NCI-H526 treated with DMSO at 0.1 percent for 48 hours (cell line): ENCODE measurements around the gene PLXND1.

Experiments
- DNase-seq: peaks from one replicate; lab custom pipeline; 2025; lab: John Stamatoyannopoulos, UW

PLXND1 gene

DNA sequence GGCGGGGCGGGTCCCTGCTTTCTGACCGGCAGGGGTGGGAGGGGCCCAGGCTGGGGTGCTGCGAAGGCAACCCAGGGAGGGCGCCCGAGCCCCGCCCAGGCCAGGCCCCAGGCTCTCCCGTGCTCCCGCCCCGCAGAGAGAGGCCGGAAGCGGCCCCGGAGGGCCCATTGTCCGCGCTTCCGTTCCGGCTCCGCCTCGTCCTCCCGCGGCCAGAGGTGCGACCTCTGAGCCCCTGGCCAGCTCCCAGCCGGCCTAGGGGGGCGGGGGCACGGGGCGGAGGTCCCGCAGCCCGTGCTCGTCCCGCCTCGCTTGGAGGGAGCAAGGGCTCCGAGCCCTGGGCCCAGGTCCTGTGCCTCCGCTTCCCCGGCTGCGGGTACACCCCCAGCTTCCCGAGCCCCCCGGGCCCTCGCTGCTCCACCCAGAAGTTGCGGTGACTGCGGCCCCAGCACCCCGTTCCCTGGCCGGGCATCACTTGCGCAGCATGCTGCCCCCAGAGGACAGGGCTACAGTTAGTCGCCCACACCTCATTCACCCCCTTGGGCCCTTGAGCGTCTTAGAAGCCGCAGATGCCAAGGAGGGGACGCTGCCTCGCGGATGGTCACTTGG is 20.4 kb upstream of the PLXND1 start:
- DNase-seq: no peak

DNA sequence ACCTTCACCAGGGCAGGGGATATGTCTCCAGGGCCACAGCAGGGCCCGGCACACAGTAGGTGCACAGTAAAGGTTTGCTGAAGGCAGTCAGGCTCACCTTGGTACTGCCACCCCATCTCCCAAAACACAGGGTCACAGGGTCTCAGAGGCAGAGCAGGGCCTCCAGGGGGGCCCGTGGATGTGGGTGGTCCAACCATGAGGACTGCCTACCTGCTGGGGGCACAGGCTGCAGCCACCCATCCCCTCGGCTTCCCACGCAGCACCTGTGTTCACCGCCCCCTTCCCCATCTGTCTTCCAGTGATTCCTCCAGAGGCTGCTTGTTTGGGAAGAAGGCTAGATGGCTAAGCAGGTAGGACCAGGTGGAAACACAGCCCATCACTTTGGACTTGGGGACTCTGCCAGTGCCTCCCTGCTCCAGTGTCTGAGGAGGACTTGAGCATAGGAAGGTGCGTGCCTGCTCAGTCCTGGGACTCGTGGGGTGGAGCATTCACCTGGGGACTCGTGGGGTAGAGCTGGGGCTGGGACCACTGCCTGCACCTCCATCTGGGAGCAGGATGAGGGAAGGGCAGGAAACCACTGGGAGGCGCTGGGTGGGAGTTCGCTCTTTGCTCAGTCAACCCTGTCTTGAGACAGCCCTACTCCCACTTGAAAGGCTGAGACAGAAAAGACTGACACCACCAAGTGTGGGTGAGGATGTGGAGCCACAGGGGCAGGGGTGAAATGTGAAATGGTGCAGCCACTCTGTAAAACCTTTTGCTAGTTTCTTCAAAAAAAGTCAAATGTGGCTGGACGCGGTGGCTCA is 18.8 kb upstream of the PLXND1 start:
- no peak for DNase-seq

DNA sequence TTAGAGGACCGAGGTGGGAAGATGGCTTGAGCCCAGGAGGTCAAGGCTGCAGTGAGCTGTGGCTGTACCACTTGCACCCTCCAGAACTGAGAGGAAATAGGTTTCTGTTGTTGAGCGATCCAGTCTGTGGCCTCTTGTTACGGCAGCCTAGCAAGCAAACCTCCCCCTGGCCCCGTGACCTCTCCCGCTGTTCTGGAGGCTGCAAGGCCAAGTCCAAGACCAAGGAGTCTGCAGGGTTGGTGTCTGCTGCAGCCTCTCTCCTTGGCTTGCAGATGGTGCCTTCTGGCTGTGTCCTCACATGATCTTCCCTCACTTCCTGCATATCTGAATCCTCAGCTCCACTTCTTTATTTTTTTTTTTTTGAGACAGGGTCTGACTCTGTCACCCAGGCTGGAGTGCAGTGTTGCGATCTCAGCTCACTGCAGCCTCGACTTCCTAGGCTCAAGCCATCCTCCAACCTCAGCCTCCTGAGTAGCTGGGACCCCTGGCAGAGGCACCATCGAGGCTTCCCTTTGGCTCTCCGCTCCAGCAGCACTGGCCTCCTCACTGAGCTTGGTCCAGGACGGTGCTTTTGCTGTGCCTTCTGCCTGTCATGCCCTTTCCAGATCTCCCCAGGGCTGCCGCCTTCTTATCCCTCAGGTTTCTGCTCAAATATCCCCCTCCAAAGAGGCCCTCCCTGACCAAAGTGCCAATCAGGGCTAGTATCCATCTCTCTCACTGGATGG is 18.0 kb upstream of the PLXND1 start:
- no peak for DNase-seq

DNA sequence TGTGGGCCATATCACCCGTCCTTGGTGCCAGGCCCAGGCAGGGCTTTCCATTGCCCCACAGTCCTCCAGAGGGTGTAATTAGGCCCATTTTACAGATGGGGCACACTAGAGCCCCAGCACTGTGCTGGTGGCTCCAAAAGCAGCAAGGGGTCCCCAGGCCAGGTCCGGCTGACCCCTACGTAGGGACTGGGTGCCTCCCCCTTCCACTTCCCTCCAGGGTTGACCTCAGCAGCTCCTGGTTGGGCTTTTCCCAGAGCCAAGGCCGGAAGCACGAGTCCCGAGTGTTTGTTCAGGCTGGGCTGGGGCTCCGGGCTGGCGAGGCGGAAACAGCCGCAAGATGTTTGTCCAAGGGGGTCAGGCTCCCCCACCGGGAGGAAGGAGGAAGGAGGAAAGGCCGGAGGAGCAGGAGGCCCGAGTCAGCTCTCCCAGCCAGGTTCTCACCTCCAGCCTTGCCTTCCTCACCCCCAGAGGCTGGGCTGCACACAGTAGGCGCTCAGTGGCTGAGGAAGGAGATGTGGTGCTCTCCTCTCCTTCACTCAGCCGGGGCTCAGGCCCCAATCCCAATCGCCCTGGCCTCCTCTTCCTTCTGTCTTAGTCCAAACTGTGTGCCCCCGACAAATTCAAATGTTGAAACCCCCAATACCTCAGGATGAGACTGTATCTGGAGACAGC is 17.1 kb upstream of the PLXND1 start:
- DNase-seq: no peak

DNA sequence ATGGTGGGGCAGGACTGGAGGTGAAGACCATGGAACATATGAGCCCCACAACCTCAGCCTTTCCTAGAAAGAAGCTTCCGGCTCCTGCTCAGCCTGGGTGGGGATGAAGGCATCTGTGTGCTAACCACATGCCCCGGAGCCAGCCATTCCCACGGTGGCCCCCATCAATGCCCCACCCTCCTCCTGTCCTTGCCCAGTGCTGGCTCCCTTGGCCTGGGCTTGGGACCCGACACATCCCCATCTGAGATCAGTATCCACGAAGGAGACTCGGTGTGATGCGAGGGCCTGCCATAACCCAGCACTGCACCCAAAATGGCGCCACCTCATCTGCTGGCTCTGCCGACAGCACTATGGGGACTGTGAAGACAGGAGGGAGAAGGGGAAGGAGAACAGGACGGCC is 16.5 kb upstream of the PLXND1 start:
- no peak for DNase-seq

DNA sequence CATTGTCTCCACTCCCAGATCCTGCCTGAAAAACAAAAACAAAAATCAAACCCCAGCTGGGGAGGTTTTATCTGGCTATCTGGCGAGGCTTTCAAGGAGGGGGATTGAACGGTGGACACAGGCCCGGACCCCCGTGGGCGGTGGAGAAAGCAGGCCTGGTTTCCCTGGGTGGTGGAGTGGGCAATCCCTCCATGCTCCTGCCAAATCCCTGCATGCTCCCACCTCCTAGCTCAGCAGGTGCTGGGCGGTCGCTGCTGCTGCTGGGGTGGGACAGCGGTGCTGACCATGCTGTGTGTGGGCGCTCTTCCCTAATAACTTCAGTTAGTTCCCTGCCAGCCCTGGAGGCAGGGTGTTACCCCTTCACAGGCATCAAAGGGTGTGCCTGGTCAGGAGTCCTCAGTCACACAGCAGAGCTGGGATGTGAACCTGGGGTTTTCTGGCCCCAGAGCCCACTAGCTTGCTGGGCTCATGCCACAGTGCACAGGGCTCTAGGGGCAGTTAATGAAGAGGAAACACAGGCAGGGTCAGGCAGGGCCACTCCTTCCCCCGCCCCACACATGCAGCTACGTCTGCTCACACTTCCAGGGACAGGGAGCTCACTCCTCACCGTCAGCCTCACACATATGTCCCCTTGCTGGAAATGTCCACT is 15.9 kb upstream of the PLXND1 start:
- DNase-seq: no peak

DNA sequence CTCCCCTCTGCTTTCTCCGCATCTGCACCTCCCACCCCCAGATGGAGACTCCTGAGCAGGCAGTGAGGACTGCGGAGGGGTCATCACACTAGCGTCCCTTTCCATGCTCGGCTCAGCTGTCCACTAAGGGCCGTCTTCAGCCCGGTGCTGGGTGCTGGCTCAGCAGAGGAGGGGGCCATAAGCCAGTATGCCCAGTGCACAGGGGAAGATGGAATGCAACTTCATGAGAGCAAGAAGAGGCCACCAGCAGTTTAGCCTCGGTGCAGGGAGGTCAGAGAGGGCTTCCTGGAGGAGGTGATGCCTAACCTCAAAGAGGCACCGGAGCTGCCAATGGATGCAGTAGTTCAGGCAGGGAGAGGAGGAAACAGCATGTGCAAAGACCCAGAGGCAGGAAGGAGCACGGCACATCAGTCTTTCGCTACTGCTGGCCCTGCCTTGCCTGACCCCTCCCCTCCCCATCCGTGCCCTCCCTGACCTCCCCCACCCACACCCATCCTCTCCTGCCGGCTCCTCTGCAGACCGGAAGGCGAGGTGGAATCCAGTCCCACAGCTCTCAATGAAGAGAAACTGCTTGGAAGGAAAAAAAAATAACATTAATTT is 15.2 kb upstream of the PLXND1 start:
- no peak for DNase-seq

DNA sequence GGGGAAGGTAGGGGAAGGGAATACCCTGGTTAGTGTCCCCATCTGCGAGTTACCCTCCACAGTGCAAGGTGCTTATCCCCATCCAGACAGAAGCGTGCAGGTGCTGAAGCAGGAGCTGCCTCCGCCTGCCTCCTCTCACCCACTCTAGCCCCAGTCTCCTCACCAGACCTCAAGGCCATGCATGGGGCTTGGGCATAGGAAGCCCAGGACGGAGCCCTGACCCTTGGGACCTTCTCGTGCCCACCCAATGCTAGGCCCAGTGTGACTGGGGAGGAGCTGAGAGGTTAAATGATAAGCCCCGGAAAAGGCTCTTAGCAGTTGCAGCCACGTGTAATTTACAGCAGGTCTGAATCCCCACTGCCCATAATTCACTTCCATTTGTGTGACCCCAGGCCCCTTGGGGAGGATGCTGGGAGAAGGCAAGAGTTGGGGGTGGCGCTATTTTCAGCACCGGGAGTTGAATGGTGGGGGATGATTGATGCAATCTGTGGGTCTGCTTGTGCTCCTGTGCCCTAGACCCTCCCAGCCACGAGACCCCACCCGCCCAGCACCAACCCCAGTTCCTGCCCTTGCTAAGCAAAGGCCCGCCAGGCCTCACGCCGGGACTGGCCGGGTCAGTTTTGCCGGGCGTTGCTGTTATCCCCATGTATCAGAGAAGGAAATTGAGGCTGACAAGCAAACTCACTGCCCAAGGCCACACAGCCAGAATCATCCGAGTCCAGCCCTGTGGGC is 14.5 kb upstream of the PLXND1 start:
- no peak for DNase-seq

DNA sequence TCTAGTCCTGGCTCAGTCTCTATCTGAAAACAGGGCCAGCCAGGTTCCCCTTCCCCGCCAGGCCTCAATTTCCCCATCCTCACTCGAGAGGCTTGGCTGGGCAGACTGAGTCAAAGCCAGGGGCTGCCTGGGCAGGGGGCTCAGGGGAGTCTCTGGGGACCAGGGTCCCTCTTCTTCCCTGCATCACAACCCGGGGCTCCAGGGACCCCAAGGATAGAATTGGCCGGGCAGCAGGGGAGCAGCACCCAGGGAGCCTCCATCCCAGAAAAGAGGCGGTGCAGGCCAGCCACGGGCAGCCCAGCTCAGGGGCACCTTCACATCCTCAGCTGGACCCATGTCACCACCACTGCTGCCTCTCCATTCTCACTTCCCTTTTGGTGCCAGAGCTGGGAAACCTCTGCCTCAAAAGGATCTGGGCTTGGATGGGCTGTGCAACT is 13.3 kb upstream of the PLXND1 start:
- no peak for DNase-seq

DNA sequence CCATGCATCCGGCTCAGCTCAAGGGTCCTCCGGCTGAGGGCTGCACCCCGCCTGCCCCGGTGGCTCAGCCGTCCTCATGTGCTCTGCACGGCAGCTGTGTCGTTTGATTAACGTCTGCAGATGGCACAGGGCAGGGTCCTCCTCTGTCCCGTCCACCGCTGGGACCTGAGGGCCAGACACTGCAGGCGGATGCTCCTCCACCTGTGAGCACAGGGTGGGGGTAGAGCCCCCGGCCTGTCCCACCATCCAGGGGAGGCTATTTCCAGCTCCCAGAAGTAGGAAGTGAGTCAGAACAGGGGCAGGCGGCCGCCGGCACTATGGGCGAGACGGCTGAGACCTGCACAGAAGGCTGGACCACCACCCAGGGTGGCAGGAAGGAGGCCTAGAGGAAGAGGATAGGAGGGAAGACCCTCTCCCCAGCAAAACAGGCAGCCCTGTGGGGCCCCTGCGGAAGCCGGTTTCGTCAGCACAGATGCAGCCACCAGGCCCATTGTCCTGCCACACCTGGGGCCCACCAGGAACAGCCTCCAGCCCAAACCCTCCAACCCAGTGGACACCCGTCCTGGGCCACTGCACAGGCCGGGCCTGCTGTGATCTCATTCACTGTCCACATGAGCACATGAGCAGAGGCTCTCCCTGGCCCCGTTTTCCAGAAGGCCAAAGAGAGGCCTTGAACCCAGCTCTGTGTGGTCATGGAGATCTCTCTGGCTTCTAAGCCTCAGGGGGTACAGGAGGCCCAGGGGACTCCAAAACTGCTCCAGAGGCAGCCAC is 12.6 kb upstream of the PLXND1 start:
- no peak for DNase-seq

DNA sequence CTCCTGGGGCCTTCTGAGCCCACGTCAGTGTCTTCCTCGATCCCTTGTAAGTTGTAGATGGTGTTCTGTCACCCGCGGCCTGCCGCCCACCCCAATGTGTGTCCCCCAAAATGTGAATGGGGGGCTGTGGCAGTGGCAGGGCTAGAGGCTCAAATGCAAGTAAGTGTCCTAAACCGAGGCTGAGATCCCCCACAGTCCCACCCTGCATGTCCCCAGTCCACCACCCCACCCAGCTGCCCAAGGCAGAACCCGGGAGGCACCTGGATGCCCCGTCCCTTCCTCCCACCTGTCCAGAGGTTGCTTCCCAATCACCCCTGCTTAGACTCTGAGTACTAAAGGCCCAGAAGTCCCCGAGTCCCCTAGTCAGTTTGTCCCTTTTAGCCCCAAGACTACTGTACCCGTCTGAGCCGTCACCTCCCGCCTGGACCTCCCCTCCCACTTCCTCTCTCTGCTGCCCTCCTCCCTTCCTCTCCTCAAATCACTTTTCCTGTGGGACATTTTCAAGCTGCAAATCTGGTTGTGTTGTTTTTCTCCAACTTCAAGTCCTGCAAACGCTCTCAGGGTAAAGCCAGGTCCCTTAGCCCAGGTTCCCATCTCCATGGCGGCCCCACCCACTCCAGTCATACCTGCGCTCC is 11.8 kb upstream of the PLXND1 start:
- no peak for DNase-seq

DNA sequence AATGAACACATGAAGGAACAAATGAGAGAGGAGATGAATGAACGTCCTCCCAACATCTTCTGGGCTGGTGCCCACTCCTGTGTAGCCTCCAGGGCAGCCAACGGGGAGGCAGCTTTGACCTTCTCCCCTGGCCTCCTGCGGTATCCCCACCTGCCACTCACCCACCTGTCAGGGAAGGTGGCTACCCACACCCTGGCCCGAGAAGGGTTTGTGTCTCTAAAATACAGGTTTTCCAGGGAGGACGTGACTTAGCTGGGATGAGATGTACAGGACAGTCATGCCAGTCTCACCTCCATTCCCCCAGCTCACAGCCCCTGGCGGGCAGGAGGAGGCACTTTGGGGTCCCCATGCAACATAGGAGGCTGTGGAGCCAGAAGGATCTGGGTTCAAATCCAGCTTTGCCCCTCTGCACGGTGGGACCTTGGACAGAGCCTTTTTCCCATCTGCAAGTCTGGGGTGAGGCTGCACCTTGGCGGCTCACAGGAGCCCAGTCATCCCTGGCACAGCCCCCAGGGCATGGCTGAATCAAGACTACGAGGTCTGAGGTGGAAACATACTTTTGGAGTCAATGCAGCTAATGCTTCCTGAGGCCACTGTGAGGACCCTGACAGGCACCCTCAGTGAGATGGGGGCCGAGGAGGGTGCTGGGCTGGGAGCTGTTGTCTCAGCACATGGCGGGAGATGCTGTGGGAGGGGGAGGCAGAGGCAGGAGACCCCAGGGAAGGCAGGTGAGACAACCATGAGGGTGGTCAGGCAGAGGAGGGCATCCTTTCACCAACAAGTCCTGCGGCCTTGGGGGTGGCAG is 11.1 kb upstream of the PLXND1 start:
- DNase-seq: no peak

DNA sequence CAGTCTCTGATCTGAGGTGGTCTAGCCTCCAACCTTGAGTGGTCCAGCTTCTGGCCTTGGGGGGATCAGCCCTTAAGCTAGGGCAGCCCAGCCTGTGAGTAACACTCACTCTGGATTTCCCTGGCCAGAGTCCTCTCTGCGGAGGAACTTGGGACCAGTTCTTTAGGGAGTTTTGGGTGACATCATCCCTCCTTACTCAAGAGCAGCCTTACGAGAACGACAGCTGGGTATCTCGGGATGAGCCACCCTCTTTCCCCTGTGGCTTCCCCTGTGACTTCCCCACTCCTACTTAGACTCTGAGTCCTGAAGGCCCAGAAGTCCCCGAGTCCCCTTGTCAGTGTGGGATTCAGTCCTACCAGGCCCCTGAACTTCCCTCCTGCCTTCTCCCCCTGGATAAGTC is 10.2 kb upstream of the PLXND1 start:
- DNase-seq: no peak

DNA sequence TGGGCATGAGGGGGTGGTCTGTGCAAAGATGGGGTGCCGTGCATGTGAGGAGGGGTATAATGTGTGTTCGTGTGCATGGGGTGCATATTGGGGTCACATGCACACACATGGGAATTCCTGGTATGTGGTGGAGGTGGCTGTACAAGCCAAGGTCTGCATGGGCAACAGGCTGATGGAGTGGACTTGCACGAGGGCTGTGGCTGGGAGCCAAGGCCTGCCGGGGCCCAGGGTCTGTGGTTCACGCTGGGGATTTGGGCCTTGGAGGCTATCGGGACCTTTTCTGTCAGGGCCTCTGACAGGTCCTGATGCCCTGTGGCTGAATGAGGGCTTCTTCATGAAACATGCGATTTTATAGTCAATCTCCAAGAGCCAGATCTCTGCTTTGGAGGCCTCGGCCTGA is 9.8 kb upstream of the PLXND1 start:
- no peak for DNase-seq

DNA sequence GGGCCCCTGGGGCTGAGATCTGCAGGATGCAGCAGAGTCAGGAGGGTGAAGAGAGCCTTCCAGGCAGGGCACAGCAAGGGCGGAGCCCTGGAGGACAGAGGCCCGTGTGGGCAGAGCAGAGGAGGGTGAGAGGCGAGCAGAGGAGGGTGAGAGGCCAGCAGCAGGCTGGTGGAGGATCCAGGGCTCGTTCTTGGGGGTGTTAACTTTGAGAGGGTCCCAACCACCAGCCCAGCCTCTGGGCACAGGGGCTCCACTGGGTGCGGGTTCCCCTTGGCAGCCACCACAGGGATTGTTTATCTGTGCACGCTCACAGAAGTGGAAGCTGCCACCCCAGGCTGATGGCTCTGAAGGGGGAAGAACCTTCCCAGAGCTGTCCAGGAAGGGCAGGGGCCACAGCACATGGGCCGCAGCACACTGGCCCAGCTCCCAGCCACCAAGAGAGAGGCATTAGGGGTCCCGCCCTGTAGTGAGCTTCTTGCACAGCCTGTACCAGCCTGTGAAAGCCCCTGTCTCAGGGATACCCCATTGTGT is 9.3 kb upstream of the PLXND1 start:
- no peak for DNase-seq

DNA sequence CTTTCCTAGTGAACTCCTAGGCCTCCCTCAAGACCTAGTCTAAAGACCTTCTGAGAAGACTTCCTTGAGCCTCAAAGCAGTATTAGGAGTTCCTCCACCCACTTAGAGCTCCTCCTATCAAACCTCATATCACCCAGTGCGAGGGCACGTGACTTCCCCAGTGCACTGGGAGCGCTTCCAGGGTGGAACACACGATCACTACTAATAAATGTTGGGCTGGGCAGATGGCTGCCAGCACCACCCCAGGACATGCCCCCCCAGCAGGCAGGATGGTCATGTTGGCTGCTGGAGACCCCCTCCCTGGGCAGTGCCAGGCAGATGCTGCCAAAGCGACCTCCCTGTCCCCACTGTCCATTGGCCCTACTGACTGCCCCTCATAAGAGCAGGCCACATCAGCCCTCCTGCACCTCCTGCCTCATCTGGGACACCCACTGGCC is 8.5 kb upstream of the PLXND1 start:
- DNase-seq: no peak

DNA sequence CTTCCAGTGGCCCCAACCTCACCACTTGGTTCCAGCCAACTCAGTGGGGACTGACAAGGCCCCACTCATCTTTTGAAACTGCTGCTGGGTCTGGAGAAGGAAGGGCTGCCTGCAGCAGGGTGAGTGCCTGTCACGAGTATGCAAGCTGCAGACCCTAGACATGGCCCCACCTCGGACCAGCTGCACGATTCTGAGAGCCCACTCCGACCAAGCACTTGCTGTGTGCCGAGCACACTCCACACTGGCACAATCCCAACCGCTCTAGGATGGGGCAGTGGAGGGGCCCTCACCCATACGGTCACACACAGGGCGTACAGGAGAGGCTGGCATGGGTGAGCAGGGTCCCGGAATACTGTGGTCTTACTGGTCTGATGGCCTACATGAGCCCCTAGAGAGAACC is 8.0 kb upstream of the PLXND1 start:
- no peak for DNase-seq

DNA sequence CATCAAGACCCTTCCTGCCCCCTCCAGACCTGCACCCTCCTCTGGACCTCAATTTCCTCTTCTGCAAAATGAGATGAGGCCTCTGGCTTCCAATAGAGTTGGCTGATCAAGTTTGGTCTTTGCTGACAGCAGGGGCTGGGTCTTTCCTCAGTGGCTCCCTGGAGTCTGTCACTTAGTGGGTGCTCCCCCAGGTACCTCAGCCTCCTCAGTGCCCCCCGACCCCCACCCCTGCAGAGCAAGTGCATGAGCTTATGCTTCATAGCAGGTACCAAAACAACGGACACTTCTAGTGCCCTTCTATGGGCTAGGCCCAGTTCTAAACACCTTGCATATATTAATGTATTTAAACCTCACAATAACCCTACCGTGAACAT is 6.9 kb upstream of the PLXND1 start:
- no peak for DNase-seq
